ENCODE measurements around the gene STIM2.

Gene STIM2

DNA sequence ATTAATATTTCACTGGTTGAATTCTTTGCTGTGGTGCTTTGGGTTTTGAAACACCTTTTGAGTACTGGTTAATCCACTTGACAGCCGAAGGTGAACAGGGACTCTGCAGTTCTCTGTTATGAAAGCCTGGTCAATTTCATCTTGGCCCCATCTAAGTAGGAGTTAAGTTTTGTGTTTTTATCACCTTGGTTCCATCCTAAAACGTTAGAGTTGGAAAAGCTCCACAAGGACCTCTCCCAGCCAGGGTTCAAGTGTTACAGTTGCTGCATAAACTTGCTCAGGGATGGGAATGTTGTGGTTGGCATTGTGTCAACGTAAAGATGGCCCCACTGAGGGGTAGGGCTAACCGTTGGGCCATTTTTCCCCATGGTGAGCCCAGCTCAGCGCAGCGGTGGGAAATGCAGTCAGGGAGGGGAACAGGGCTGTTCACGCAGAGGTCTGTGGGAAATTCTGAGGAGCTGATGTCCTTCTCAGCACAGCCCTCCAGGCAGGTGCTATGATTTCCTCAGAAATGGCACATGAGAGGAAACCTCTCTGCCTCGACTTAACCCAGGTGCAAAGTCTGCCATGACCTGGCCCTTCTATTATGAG, 188.7 kb downstream of the STIM2 start:
- Histone ChIP-seq H3K27me3 (ENCODE audit: insufficient read depth, poor library complexity, severe bottlenecking) (peaks cover 15% of the 10 kb centered on the region), H3K4me3 (ENCODE audit: severe bottlenecking) (no peak overlapping the region), H3K9me3 (ENCODE audit: severe bottlenecking) (no peaks in the 10 kb centered on the region), H3K27ac (ENCODE audit: poor library complexity, severe bottlenecking) (no peak overlapping the region), H3K4me1 (ENCODE audit: insufficient read depth, poor library complexity, severe bottlenecking) (no peaks in the 10 kb centered on the region), H3K36me3 (ENCODE audit: low read depth) (no peaks in the 10 kb centered on the region)
- ATAC-seq (ENCODE audit: low read depth) (no peak), DNase-seq (ENCODE audit: low spot score) (no peak)
- TF ChIP-seq, protein P1, sequence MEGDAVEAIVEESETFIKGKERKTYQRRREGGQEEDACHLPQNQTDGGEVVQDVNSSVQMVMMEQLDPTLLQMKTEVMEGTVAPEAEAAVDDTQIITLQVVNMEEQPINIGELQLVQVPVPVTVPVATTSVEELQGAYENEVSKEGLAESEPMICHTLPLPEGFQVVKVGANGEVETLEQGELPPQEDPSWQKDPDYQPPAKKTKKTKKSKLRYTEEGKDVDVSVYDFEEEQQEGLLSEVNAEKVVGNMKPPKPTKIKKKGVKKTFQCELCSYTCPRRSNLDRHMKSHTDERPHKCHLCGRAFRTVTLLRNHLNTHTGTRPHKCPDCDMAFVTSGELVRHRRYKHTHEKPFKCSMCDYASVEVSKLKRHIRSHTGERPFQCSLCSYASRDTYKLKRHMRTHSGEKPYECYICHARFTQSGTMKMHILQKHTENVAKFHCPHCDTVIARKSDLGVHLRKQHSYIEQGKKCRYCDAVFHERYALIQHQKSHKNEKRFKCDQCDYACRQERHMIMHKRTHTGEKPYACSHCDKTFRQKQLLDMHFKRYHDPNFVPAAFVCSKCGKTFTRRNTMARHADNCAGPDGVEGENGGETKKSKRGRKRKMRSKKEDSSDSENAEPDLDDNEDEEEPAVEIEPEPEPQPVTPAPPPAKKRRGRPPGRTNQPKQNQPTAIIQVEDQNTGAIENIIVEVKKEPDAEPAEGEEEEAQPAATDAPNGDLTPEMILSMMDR (IDR thresholded peaks at IDR 0.05; ENCODE audit: poor library complexity, severe bottlenecking): no peak

DNA sequence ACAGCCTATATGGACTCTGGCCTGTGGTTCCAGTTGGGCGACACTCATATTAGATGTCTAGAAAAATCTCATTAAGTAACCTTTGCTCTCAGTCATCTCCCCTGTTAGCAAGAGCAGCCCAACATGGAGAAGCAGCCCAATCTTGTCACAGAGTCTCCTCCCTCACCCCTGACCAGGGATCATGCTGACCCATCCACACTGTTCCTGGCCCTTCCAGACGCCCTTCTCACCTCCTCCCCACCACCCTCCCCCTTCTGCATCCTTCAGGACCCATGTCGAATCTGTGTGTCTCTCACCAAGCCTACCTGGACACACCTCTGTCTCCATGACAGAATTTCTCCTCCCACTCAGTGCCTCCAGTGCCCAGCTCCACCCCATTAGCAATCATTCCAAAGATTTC, 190.1 kb downstream of the STIM2 start:
- TF ChIP-seq, protein P1 (IDR thresholded peaks at IDR 0.05; ENCODE audit: poor library complexity, severe bottlenecking): no peak
- H3K9me3 ChIP-seq (ENCODE audit: severe bottlenecking): no peaks in the 10 kb centered on the region
- ATAC-seq (ENCODE audit: low read depth) (no peak), DNase-seq (ENCODE audit: low spot score) (no peak)
- H3K27me3 ChIP-seq (ENCODE audit: insufficient read depth, poor library complexity, severe bottlenecking): peaks cover 15% of the 10 kb centered on the region
- no peak overlapping the region for H3K27ac ChIP-seq (ENCODE audit: poor library complexity, severe bottlenecking)
- no peak overlapping the region for H3K4me3 ChIP-seq (ENCODE audit: severe bottlenecking)
- no peaks in the 10 kb centered on the region for H3K36me3 ChIP-seq (ENCODE audit: low read depth)
- H3K4me1 ChIP-seq (ENCODE audit: insufficient read depth, poor library complexity, severe bottlenecking): no peaks in the 10 kb centered on the region

- Histone ChIP-seq H3K9me3 (ENCODE audit: severe bottlenecking) (no peaks in the 10 kb centered on the region), H3K27me3 (ENCODE audit: insufficient read depth, poor library complexity, severe bottlenecking) (peaks cover 8% of the 10 kb centered on the region), H3K4me1 (ENCODE audit: insufficient read depth, poor library complexity, severe bottlenecking) (no peaks in the 10 kb centered on the region), H3K27ac (ENCODE audit: poor library complexity, severe bottlenecking) (no peak overlapping the region), H3K4me3 (ENCODE audit: severe bottlenecking) (no peak overlapping the region), H3K36me3 (ENCODE audit: low read depth) (no peaks in the 10 kb centered on the region)
- DNase-seq (ENCODE audit: low spot score): no peak
- no peak for ATAC-seq (ENCODE audit: low read depth)
- TF ChIP-seq, protein P1 (IDR thresholded peaks at IDR 0.05; ENCODE audit: poor library complexity, severe bottlenecking): no peak
Measured at GRCh38 chr4:27055221-27055760, 194.7 kb downstream of the STIM2 start.

GRCh38 chr4:27056281-27056680, 195.6 kb downstream of the STIM2 start:
- Histone ChIP-seq H3K9me3 (ENCODE audit: severe bottlenecking) (no peaks in the 10 kb centered on the region), H3K27ac (ENCODE audit: poor library complexity, severe bottlenecking) (no peak overlapping the region), H3K4me3 (ENCODE audit: severe bottlenecking) (no peak overlapping the region), H3K36me3 (ENCODE audit: low read depth) (no peaks in the 10 kb centered on the region), H3K4me1 (ENCODE audit: insufficient read depth, poor library complexity, severe bottlenecking) (no peaks in the 10 kb centered on the region), H3K27me3 (ENCODE audit: insufficient read depth, poor library complexity, severe bottlenecking) (peaks cover 8% of the 10 kb centered on the region)
- ATAC-seq (ENCODE audit: low read depth): no peak
- TF ChIP-seq, protein P1 (IDR thresholded peaks at IDR 0.05; ENCODE audit: poor library complexity, severe bottlenecking): no peak
- DNase-seq (ENCODE audit: low spot score): no peak

GRCh38 chr4:27057053-27057452, 196.4 kb downstream of the STIM2 start:
- no peak overlapping the region for H3K27ac ChIP-seq (ENCODE audit: poor library complexity, severe bottlenecking)
- H3K4me1 ChIP-seq (ENCODE audit: insufficient read depth, poor library complexity, severe bottlenecking): no peaks in the 10 kb centered on the region
- no peaks in the 10 kb centered on the region for H3K36me3 ChIP-seq (ENCODE audit: low read depth)
- DNase-seq (ENCODE audit: low spot score) (no peak), ATAC-seq (ENCODE audit: low read depth) (no peak)
- TF ChIP-seq, protein P1 (IDR thresholded peaks at IDR 0.05; ENCODE audit: poor library complexity, severe bottlenecking): no peak
- peaks cover 8% of the 10 kb centered on the region for H3K27me3 ChIP-seq (ENCODE audit: insufficient read depth, poor library complexity, severe bottlenecking)
- H3K9me3 ChIP-seq (ENCODE audit: severe bottlenecking): no peaks in the 10 kb centered on the region
- no peak overlapping the region for H3K4me3 ChIP-seq (ENCODE audit: severe bottlenecking)
